ENCODE data around the gene GPR15LG. TPM values are rescaled to one million over a fixed set of nuclear protein-coding genes. Genes with fewer than 3 reads are reported as not detected.

Gene GPR15LG
- total and polyA plus RNA-seq, 2 experiments from 2014 or later: not detected

DNA sequence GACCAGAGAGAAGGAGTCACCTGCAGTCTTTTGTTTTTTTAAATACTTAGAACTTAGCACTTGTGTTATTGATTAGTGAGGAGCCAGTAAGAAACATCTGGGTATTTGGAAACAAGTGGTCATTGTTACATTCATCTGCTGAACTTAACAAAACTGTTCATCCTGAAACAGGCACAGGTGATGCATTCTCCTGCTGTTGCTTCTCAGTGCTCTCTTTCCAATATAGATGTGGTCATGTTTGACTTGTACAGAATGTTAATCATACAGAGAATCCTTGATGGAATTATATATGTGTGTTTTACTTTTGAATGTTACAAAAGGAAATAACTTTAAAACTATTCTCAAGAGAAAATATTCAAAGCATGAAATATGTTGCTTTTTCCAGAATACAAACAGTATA lies 20.8 kb upstream of the GPR15LG start:
- Histone ChIP-seq H3K9me2 (ENCODE audit: insufficient read depth) (no peaks in the 10 kb centered on the region), H3K36me3 (ENCODE audit: insufficient read depth) (peaks cover 41% of the 10 kb centered on the region; the same call in 1 of the 2 replicates), H3K79me2 (replicated peaks; ENCODE audit: insufficient read depth) (no peaks in the 10 kb centered on the region), H3K27ac (ENCODE audit: low read depth) (no peak overlapping the region), H3K4me3 (no peak overlapping the region), H4K20me1 (replicated peaks; ENCODE audit: insufficient read depth) (no peaks in the 10 kb centered on the region), H3F3A (replicated peaks; ENCODE audit: low read depth) (no peaks in the 10 kb centered on the region), H3K27me3 (ENCODE audit: insufficient read depth) (no peaks in the 10 kb centered on the region), H3K4me1 (ENCODE audit: insufficient read depth) (no peaks in the 10 kb centered on the region), H3K4me2 (no peak overlapping the region), H2AFZ (no peak overlapping the region)
- DNase-seq (ENCODE audit: low spot score): no peak
- ATAC-seq: no peak
- H3K4me3 Mint-ChIP-seq: no peak overlapping the region
- peaks cover 5% of the 10 kb centered on the region; the same call in 2 of the 3 replicates for H3K4me1 Mint-ChIP-seq
- no peaks in the 10 kb centered on the region for H3K9me3 Mint-ChIP-seq
- H3K27ac Mint-ChIP-seq: no peak overlapping the region
- TF ChIP-seq, protein P1, sequence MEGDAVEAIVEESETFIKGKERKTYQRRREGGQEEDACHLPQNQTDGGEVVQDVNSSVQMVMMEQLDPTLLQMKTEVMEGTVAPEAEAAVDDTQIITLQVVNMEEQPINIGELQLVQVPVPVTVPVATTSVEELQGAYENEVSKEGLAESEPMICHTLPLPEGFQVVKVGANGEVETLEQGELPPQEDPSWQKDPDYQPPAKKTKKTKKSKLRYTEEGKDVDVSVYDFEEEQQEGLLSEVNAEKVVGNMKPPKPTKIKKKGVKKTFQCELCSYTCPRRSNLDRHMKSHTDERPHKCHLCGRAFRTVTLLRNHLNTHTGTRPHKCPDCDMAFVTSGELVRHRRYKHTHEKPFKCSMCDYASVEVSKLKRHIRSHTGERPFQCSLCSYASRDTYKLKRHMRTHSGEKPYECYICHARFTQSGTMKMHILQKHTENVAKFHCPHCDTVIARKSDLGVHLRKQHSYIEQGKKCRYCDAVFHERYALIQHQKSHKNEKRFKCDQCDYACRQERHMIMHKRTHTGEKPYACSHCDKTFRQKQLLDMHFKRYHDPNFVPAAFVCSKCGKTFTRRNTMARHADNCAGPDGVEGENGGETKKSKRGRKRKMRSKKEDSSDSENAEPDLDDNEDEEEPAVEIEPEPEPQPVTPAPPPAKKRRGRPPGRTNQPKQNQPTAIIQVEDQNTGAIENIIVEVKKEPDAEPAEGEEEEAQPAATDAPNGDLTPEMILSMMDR (conservative IDR thresholded peaks at IDR 0.05; ENCODE audit: low read depth in 2 of 2): no peak
- TF ChIP-seq ETS1 (IDR thresholded peaks at IDR 0.05): no peak
- TF ChIP-seq EZH2phosphoT487 (IDR thresholded peaks at IDR 0.05; ENCODE audit: unreplicated experiment): no peak
- no peak for TF ChIP-seq ZNF114 (CRISPR knock-in tag; IDR thresholded peaks at IDR 0.05)
- no peak for TF ChIP-seq EZH2 (IDR thresholded peaks at IDR 0.05; ENCODE audit: low read depth, unreplicated experiment)
- TF ChIP-seq CREB1 (CRISPR knock-in tag; IDR thresholded peaks at IDR 0.05; ENCODE audit: low read depth): no peak
- H3K27me3 Mint-ChIP-seq (ENCODE audit: insufficient read depth, low read depth, poor library complexity): no peaks in the 10 kb centered on the region
- peaks cover 61% of the 10 kb centered on the region for H3K36me3 Mint-ChIP-seq (ENCODE audit: low read depth)

DNA sequence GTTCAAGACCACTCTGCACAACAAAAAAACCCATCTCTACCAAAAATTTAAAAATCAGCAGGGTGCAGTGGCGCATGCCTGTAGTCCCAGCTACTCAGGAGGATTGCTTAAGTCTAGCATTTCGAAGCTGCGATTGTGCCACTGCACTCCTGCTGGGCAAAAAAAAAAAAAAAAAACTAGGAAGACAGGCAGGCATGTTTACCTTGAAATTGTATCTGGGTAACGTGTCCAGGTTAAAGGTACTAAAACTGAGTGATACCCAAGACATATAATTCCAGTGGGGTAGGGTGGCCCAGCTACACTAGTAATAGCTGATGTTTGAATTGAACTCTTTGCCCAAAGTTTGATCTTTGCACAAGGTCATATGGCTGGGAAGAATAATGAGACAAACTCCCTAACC lies 18.1 kb upstream of the GPR15LG start:
- no peaks in the 10 kb centered on the region for H3F3A ChIP-seq (replicated peaks; ENCODE audit: low read depth)
- Mint-ChIP-seq H3K4me3 (no peak overlapping the region), H3K9me3 (no peaks in the 10 kb centered on the region), H3K27me3 (ENCODE audit: insufficient read depth, low read depth, poor library complexity) (no peaks in the 10 kb centered on the region), H3K27ac (no peak overlapping the region), H3K36me3 (ENCODE audit: low read depth) (peaks cover 43% of the 10 kb centered on the region), H3K4me1 (peaks cover 23% of the 10 kb centered on the region)
- H3K79me2 ChIP-seq (replicated peaks; ENCODE audit: insufficient read depth): no peaks in the 10 kb centered on the region
- peaks cover 13% of the 10 kb centered on the region for H3K4me1 ChIP-seq (ENCODE audit: insufficient read depth)
- ATAC-seq (no peak; the same call in 2 of the 3 replicates), DNase-seq (ENCODE audit: low spot score) (no peak)
- no peak overlapping the region for H3K4me2 ChIP-seq
- peaks cover 24% of the 10 kb centered on the region; the same call in 1 of the 2 replicates for H3K36me3 ChIP-seq (ENCODE audit: insufficient read depth)
- H3K27ac ChIP-seq (ENCODE audit: low read depth): no peak overlapping the region
- no peak overlapping the region for H2AFZ ChIP-seq
- no peak overlapping the region for H3K4me3 ChIP-seq
- no peaks in the 10 kb centered on the region for H3K27me3 ChIP-seq (ENCODE audit: insufficient read depth)
- no peaks in the 10 kb centered on the region for H4K20me1 ChIP-seq (replicated peaks; ENCODE audit: insufficient read depth)
- H3K9me2 ChIP-seq (ENCODE audit: insufficient read depth): no peaks in the 10 kb centered on the region
- TF ChIP-seq EZH2phosphoT487 (IDR thresholded peaks at IDR 0.05; ENCODE audit: unreplicated experiment): no peak
- TF ChIP-seq JUNB (IDR thresholded peaks at IDR 0.05; ENCODE audit: unreplicated experiment): no peak
- TF ChIP-seq CREB1 (CRISPR knock-in tag; IDR thresholded peaks at IDR 0.05; ENCODE audit: low read depth): no peak
- no peak for TF ChIP-seq NANOG (IDR thresholded peaks at IDR 0.05; ENCODE audit: borderline replicate concordance)
- TF ChIP-seq STAT1 (IDR thresholded peaks at IDR 0.05; ENCODE audit: unreplicated experiment): no peak
- TF ChIP-seq EZH2 (IDR thresholded peaks at IDR 0.05; ENCODE audit: low read depth, unreplicated experiment): no peak
- TF ChIP-seq, protein P2, sequence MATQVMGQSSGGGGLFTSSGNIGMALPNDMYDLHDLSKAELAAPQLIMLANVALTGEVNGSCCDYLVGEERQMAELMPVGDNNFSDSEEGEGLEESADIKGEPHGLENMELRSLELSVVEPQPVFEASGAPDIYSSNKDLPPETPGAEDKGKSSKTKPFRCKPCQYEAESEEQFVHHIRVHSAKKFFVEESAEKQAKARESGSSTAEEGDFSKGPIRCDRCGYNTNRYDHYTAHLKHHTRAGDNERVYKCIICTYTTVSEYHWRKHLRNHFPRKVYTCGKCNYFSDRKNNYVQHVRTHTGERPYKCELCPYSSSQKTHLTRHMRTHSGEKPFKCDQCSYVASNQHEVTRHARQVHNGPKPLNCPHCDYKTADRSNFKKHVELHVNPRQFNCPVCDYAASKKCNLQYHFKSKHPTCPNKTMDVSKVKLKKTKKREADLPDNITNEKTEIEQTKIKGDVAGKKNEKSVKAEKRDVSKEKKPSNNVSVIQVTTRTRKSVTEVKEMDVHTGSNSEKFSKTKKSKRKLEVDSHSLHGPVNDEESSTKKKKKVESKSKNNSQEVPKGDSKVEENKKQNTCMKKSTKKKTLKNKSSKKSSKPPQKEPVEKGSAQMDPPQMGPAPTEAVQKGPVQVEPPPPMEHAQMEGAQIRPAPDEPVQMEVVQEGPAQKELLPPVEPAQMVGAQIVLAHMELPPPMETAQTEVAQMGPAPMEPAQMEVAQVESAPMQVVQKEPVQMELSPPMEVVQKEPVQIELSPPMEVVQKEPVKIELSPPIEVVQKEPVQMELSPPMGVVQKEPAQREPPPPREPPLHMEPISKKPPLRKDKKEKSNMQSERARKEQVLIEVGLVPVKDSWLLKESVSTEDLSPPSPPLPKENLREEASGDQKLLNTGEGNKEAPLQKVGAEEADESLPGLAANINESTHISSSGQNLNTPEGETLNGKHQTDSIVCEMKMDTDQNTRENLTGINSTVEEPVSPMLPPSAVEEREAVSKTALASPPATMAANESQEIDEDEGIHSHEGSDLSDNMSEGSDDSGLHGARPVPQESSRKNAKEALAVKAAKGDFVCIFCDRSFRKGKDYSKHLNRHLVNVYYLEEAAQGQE (IDR thresholded peaks at IDR 0.05; ENCODE audit: unreplicated experiment): no peak
